Tongue (tissue), 2 donors: ENCODE results near the gene DCAF7. TPM values are rescaled to one million over a fixed set of nuclear protein-coding genes. Genes with fewer than 3 reads are reported as not detected.

ENCODE experiments used
- DNase-seq: peaks from one replicate; pipeline ENCODE4 v3.0.0-alpha.2; 2015
- total RNA-seq: library from RNA; depleted of rRNA; stranded (reverse); fragments of >200 nt; gene quantifications from one replicate; pipeline ENCODE4 v1.2.3, GENCODE V29; 2014

Gene DCAF7, protein sequence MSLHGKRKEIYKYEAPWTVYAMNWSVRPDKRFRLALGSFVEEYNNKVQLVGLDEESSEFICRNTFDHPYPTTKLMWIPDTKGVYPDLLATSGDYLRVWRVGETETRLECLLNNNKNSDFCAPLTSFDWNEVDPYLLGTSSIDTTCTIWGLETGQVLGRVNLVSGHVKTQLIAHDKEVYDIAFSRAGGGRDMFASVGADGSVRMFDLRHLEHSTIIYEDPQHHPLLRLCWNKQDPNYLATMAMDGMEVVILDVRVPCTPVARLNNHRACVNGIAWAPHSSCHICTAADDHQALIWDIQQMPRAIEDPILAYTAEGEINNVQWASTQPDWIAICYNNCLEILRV
- 30.4 TPM for total RNA-seq

DNA sequence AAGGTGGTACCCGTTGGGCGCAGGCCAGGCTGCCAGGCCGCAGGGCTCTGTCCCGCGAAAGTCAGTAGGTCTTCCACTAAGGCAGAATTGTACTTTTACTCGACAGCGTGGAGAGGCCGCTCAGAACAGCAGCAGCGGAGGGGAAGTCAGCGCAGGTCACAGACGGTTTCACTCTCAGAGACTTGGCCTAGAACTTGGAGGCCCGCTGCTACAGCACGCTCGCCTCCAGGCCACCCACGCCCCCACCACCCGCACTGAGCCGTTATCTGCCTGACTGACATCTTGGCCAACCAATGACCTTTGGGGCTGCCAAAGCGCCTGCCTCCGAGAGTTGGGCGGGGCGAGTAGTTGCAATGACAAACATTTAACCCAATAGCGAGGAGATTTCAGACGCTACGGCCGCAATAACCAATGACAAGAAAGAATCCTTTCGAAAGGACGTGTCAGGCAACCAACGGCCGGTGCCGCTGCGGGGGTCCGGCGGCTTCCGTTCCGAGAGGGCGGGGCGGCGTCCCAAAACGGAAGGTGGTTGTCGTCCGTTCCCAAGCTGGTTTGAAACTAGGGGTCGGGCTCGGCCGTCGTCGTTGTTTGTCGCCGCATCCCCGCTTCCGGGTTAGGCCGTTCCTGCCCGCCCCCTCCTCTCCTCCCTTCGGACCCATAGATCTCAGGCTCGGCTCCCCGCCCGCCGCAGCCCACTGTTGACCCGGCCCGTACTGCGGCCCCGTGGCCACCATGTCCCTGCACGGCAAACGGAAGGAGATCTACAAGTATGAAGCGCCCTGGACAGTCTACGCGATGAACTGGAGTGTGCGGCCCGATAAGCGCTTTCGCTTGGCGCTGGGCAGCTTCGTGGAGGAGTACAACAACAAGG lies at the start of gene DCAF7:
Gene DCAF7 (plus strand): TSS at position 532 of the 871 bp plus-strand sequence. CDS start 201 bp downstream, at position 733.
- DNase-seq, result peak; percentile 100

DNA sequence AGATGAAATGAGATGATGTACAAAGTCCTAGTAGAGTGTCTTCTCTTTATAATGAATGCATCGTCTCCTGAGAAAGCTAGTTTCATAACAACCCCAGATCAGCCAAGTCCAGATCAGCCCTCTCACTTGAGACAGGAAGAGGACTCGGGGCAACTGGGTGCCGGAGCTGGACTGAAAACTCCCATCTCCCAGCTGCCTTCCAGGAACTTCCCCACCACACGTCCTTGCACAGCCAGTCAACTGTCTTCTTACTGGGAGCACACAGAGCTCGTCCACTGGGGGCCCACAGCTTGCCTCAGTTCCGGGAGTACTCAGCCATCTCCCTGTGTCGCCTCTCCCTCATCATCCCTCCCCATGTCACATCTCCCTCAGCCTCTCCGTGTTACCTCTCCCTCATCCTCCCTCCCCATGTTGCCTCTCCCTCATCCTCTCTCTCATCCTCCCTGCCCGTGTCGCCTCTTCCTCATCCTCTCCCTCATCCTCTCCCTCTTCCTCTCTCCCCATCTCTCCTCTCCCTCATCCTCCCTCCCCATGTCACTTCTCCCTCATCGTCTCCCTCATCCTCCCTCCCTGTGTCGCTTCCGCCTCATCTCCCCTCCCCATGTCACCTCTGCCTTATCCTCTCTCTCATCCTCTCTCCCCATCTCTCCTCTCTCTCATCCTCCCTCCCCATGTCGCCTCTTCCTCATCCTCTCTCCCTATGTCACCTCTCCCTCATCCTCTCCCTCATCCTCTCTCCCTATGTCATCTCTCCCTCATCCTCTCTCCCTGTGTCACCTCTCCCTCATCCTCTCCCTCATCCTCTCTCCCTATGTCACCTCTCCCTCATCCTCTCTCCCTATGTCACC lies 49.5 kb upstream of the DCAF7 start:
- DNase-seq, result no peak

GRCh38 chr17:63503341-63503705 lies 47.0 kb upstream of the DCAF7 start:
- DNase-seq, result no peak

GRCh38 chr17:63504261-63504660 lies 46.0 kb upstream of the DCAF7 start:
- no peak for DNase-seq

GRCh38 chr17:63505341-63505740 lies 44.9 kb upstream of the DCAF7 start:
- no peak for DNase-seq

DNA sequence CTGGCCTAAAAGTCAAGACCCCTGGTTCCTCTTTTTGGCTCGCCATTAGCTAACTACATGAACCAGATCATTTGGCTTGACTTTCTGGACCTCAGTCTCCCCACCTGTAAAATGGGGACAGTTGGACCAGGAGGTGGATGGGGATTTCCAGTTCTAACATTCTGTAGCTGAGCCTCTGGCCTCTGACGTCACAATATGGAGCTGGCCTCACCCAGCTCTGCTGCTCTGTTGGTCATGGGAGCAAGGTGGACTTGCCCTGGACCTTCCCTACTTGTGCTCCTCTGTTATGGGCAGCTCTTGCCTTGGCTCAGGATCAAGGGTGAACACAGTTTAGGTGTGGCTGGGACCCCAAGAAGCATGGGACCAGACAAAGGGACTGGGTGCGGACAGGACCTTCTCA lies 43.6 kb upstream of the DCAF7 start:
- DNase-seq, result no peak

- DNase-seq, result no peak
Measured at GRCh38 chr17:63511331-63511730, 38.9 kb upstream of the DCAF7 start.

GRCh38 chr17:63512388-63512787 lies 37.9 kb upstream of the DCAF7 start:
- DNase-seq, result no peak

GRCh38 chr17:63512896-63513644 lies 37.2 kb upstream of the DCAF7 start:
- DNase-seq, result no peak

- DNase-seq, result no peak
Measured at GRCh38 chr17:63514477-63514876, 35.8 kb upstream of the DCAF7 start.

GRCh38 chr17:63514974-63515373 lies 35.3 kb upstream of the DCAF7 start:
- DNase-seq, result no peak

DNA sequence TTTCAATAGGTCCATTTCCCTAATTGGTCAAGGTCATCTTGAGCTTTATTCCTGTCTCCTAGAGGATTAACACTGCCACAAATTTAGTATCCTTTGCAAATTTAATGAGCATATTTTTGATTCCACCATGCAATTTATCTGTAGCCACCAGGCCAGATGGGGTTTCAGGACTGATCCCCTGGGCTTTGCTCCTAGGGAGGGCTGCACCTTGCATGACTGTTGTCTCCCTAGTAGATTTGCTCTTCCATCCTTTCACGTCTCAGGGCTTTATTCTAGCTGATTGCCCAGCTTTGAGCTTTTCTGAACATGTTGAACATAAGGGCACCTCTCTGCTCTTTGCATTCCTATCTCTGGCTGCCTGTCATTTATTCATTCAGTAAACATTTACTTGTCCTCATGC lies 34.9 kb upstream of the DCAF7 start:
- DNase-seq, result no peak

DNA sequence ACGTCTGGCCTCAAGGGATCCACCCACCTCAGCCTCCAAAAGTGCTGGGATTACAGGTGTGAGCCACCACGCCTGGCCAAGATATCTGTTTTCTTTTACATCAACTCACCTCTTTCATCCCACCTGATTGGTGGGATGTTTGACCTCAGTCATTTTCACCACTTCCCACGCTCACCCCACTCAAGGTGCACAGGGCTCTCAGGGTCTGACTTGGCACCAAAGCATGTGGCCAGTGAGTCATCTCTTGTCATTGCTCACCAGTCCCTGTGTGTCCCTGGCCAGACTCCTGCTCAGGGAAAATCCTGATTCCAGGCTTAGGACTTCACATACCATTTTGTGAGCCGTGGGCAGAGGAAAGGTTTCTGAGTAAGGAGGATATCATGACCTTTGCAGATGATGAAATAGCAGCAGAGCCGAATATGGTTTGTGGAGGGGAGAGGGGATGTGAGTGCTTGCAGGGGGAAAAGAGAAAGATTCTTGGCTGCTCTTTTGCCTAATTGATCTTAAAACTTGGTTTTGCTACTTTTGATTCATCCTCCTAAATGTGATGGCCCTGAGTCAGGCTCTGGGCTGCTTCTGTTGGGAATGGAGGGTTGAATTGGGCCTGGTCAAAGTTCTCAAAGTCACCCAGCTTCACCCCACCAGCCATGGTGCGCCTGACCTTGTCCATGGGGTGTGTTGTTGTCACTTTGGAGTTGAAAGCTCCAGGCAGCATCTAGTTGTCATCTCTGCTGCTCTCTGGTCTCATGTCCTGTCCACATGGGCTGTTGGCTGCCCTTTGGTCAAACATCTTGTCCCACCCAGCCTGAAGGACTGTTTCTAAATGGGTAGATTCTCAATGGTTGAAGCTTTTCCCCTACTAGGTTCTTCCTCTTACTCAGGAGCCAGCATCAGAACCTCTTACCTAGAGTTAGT lies 33.1 kb upstream of the DCAF7 start:
- no peak for DNase-seq

- no peak for DNase-seq
Measured at GRCh38 chr17:63517825-63518534, 32.3 kb upstream of the DCAF7 start.

- DNase-seq, result no peak
Measured at GRCh38 chr17:63519116-63519881, 31.0 kb upstream of the DCAF7 start.

DNA sequence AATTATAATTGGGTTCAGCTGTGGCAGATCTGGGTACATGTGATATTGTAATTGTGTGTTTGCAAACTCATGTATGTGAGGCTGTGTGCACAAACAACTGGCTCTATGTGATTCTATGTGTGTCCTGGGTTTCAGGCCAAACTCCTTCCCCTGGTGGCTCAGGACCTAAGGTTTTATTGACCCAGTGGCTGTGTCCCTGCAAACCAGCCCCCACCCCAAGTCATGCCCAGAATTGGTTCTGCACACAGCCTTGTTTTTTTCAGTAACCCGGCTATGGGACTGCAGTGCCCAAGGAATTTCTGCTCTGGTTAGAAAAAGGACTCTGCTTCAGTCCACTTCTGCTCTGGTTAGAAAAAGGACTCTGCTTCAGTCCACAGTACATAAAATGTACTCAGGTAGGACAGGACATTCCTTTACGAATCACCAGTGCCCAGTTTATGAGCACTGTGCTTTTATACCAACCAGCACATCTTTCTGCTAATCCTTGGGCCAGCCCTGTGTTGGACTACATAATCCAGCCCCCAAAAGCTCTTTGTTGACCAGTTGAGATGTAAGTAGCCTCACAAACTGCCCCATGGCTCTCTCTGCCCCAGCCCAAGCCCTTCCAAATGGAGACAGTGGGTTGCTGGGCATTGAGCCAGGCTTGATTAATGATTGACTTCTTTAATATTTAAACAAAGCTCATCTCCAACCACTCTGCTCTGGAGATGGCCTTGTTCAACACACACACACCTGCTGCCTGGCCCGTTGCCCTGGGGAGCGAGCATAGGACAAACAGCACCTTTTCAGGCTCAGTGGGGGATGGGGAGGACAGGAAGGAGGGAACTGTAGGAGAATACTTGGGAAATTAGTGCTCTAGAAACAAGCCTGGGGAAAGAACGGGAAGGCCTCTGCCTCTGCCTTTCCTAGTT lies 30.1 kb upstream of the DCAF7 start:
- DNase-seq, result no peak

DNA sequence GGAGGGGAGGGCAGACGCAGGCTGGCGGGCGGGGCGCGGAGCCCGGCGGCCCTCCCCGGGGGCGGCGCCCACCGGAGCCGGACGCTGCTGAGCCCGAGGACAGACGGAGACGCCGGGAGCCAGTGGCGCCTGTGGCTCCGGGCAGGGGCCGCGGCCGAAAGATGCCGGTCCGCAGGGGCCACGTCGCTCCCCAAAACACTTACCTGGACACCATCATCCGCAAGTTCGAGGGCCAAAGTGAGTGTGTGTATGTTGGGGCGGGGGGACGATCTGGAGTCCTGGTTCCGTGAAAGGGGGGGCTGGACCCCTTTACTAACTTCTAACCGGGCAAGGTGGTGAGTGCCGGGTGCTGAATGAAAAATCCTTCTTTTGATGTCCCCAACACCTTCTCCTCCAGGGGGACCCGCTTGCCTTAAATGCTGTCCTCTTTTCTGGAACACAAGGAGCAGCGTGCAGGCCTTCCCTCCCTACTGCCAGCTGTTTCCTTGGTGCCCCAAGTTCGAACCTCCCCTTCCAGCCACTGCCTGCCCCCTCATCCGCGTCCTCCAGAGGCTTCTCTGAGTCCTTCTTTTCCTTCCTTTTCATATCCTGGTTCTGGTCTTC lies 26.9 kb upstream of the DCAF7 start, which contains the start of gene KCNH6:
Gene KCNH6 (plus strand): TSS at position 106 of the 603 bp plus-strand sequence. CDS start 56 bp downstream, at position 162.
- no peak for DNase-seq

GRCh38 chr17:63524051-63524450 lies 26.2 kb upstream of the DCAF7 start:
- DNase-seq, result no peak
